Activated naive CD8-positive, alpha-beta T cell treated with anti-CD3 and anti-CD28 coated beads, Interleukin-2, amount 10 ng/mL, durations not matched to agents 7 days and 5 days (primary cell): ENCODE data around the gene FADS3. TPM values are rescaled to one million over a fixed set of nuclear protein-coding genes. Genes with fewer than 3 reads are reported as not detected.

Experiments
- ATAC-seq: fragments of 150-1000 bp; cut with Tn5 transposase; one replicate; pipeline ENCODE4 v1.10.0; 2021; ENCODE audit warnings: low read depth, moderate library complexity
- POLR2A ChIA-PET: fragments of 350-600 bp; sonication (Branson Sonifier 250); formaldehyde crosslinking; loops from one replicate; lab custom pipeline; 2021; ENCODE audit warnings: antibody characterized with exemption; lab: Charles Lee
- DNase-seq: peaks from one replicate; pipeline ENCODE4 v3.0.0; 2021
- H3K27ac Mint-ChIP-seq: one replicate; pipeline ENCODE4 v1.8.0; 2022; ENCODE audit warnings: mild to moderate bottlenecking, mixed read lengths
- H3K27me3 Mint-ChIP-seq: one replicate; pipeline ENCODE4 v1.8.0; 2022; ENCODE audit warnings: mild to moderate bottlenecking, moderate library complexity, mixed read lengths
- H3K36me3 Mint-ChIP-seq: one replicate; pipeline ENCODE4 v1.8.0; 2021; ENCODE audit warnings: mild to moderate bottlenecking, mixed read lengths
- H3K4me1 Mint-ChIP-seq: one replicate; pipeline ENCODE4 v1.8.0; 2021; ENCODE audit warnings: mixed read lengths
- H3K4me3 Mint-ChIP-seq: one replicate; pipeline ENCODE4 v1.8.0; 2022; ENCODE audit warnings: mild to moderate bottlenecking, moderate library complexity, mixed read lengths
- H3K9me3 Mint-ChIP-seq: one replicate; pipeline ENCODE4 v1.8.0; 2021; ENCODE audit warnings: mixed read lengths
- total RNA-seq, 2 experiments: library from RNA; stranded (reverse); gene quantifications; one replicate each; pipeline ENCODE4 v1.2.3, GENCODE V29; 2021

Gene FADS3
- total RNA-seq, 2 experiments from 2014 or later, result 4.7 TPM

- POLR2A ChIA-PET, result no interaction called here
- peaks cover 47% of the 10 kb centered on the region for H3K27me3 Mint-ChIP-seq
- ATAC-seq (no peak), DNase-seq (no peak)
- H3K27ac Mint-ChIP-seq, result no peak overlapping the region
- no peaks in the 10 kb centered on the region for H3K36me3 Mint-ChIP-seq
- peaks cover 4% of the 10 kb centered on the region for H3K4me1 Mint-ChIP-seq
- no peak overlapping the region for H3K4me3 Mint-ChIP-seq
- H3K9me3 Mint-ChIP-seq, result no peaks in the 10 kb centered on the region
Measured at GRCh38 chr11:61918938-61919704, 27.8 kb upstream of the FADS3 start.

GRCh38 chr11:61918251-61918937 is 27.0 kb upstream of the FADS3 start:
- peak overlapping the region; percentile 54 for H3K4me3 Mint-ChIP-seq

GRCh38 chr11:61917334-61918109 is 26.2 kb upstream of the FADS3 start, which contains the start of gene RAB3IL1:
RAB3IL1 (minus strand) TSS chr11:61917566; CDS start chr11:61917367, 199 bp downstream.
- peak; percentile 45 for ATAC-seq
- POLR2A ChIA-PET, result no interaction called here

More at GRCh38 chr11:61918251-61918937, 27.0 kb upstream of the FADS3 start:
- no peak overlapping the region for H3K27ac Mint-ChIP-seq
- H3K36me3 Mint-ChIP-seq, result no peaks in the 10 kb centered on the region
- no peaks in the 10 kb centered on the region for H3K9me3 Mint-ChIP-seq
- DNase-seq (no peak), ATAC-seq (no peak)
- POLR2A ChIA-PET, result no interaction called here
- H3K4me1 Mint-ChIP-seq, result peaks cover 4% of the 10 kb centered on the region
- H3K27me3 Mint-ChIP-seq, result peaks cover 45% of the 10 kb centered on the region

GRCh38 chr11:61916737-61917333 is 25.5 kb upstream of the FADS3 start:
- H3K9me3 Mint-ChIP-seq, result no peaks in the 10 kb centered on the region
- H3K4me3 Mint-ChIP-seq, result peak overlapping the region; percentile 8
- no peaks in the 10 kb centered on the region for H3K36me3 Mint-ChIP-seq
- no peak for DNase-seq
- no peak overlapping the region for H3K27ac Mint-ChIP-seq
- H3K27me3 Mint-ChIP-seq, result peaks cover 45% of the 10 kb centered on the region
- POLR2A ChIA-PET, result no interaction called here
- peaks cover 7% of the 10 kb centered on the region for H3K4me1 Mint-ChIP-seq
- ATAC-seq, result no peak

More at GRCh38 chr11:61917334-61918109, 26.2 kb upstream of the FADS3 start, which contains the start of gene RAB3IL1:
- Mint-ChIP-seq H3K27me3 (peaks cover 45% of the 10 kb centered on the region), H3K36me3 (no peaks in the 10 kb centered on the region), H3K4me1 (peaks cover 6% of the 10 kb centered on the region), H3K4me3 (peak within 1 kb of the TSS; percentile 54), H3K9me3 (no peaks in the 10 kb centered on the region), H3K27ac (no peak within 1 kb of the TSS)
- peak; percentile 44 for DNase-seq

- Mint-ChIP-seq H3K27ac (no peak overlapping the region), H3K9me3 (no peaks in the 10 kb centered on the region), H3K36me3 (no peaks in the 10 kb centered on the region), H3K27me3 (peaks cover 36% of the 10 kb centered on the region), H3K4me3 (no peak overlapping the region), H3K4me1 (peaks cover 7% of the 10 kb centered on the region)
- DNase-seq, result no peak
- POLR2A ChIA-PET, result no interaction called here
- no peak for ATAC-seq
Measured at GRCh38 chr11:61914471-61915171, 23.3 kb upstream of the FADS3 start.

- no peak for ATAC-seq
- Mint-ChIP-seq H3K27ac (no peak overlapping the region), H3K9me3 (no peaks in the 10 kb centered on the region), H3K36me3 (no peaks in the 10 kb centered on the region), H3K27me3 (peaks cover 29% of the 10 kb centered on the region), H3K4me1 (peaks cover 7% of the 10 kb centered on the region), H3K4me3 (no peak overlapping the region)
- POLR2A ChIA-PET, result no interaction called here
- no peak for DNase-seq
Measured at GRCh38 chr11:61913699-61914395, 22.5 kb upstream of the FADS3 start.

GRCh38 chr11:61912991-61913698 is 21.8 kb upstream of the FADS3 start:
- H3K4me1 Mint-ChIP-seq, result peaks cover 6% of the 10 kb centered on the region

GRCh38 chr11:61912530-61912898 is 21.2 kb upstream of the FADS3 start:
- Mint-ChIP-seq H3K4me1 (peaks cover 3% of the 10 kb centered on the region), H3K9me3 (no peaks in the 10 kb centered on the region), H3K27me3 (peaks cover 16% of the 10 kb centered on the region), H3K4me3 (no peak overlapping the region), H3K27ac (no peak overlapping the region), H3K36me3 (no peaks in the 10 kb centered on the region)
- DNase-seq, result no peak
- ATAC-seq, result no peak
- POLR2A ChIA-PET, result no interaction called here

More at GRCh38 chr11:61912991-61913698, 21.8 kb upstream of the FADS3 start:
- no peak for DNase-seq
- Mint-ChIP-seq H3K36me3 (no peaks in the 10 kb centered on the region), H3K27ac (no peak overlapping the region), H3K4me3 (no peak overlapping the region), H3K27me3 (peaks cover 22% of the 10 kb centered on the region), H3K9me3 (no peaks in the 10 kb centered on the region)
- no peak for ATAC-seq
- POLR2A ChIA-PET, result no interaction called here

- H3K4me3 Mint-ChIP-seq, result no peak overlapping the region
- H3K36me3 Mint-ChIP-seq, result no peaks in the 10 kb centered on the region
- DNase-seq, result no peak
- POLR2A ChIA-PET, result no interaction called here
- H3K4me1 Mint-ChIP-seq, result peaks cover 3% of the 10 kb centered on the region
- H3K27me3 Mint-ChIP-seq, result peaks cover 16% of the 10 kb centered on the region
- no peak for ATAC-seq
- H3K9me3 Mint-ChIP-seq, result no peaks in the 10 kb centered on the region
- H3K27ac Mint-ChIP-seq, result no peak overlapping the region
Measured at GRCh38 chr11:61911701-61912529, 20.6 kb upstream of the FADS3 start.

- POLR2A ChIA-PET, result no interaction called here
- DNase-seq (no peak), ATAC-seq (no peak)
- Mint-ChIP-seq H3K36me3 (no peaks in the 10 kb centered on the region), H3K27me3 (peaks cover 11% of the 10 kb centered on the region), H3K4me1 (peaks cover 3% of the 10 kb centered on the region), H3K27ac (no peak overlapping the region), H3K9me3 (no peaks in the 10 kb centered on the region), H3K4me3 (no peak overlapping the region)
Measured at GRCh38 chr11:61911128-61911700, 19.9 kb upstream of the FADS3 start.
